NCI-H82 (cell line): ENCODE measurements around the gene SULF2.
A peak's percentile ranks its signal among the peaks of the same experiment; 100 is the strongest.

Experiments used
- DNase-seq: peaks from one replicate; lab custom pipeline; 2025; lab: John Stamatoyannopoulos, UW

The SULF2 gene

GRCh38 chr20:47761482-47762047 lies 23.7 kb downstream of the SULF2 start:
- DNase-seq, result peak; percentile 72

- DNase-seq, result no peak
Measured at GRCh38 chr20:47760686-47761481, 24.4 kb downstream of the SULF2 start.

- no peak for DNase-seq
Measured at GRCh38 chr20:47758517-47759450, 26.5 kb downstream of the SULF2 start.

- DNase-seq, result peak; percentile 39
Measured at GRCh38 chr20:47757145-47758035, 27.9 kb downstream of the SULF2 start.

GRCh38 chr20:47754946-47755652 lies 30.2 kb downstream of the SULF2 start:
- DNase-seq, result no peak

GRCh38 chr20:47754388-47754715 lies 30.9 kb downstream of the SULF2 start:
- DNase-seq, result peak; percentile 28

GRCh38 chr20:47753576-47754387 lies 31.5 kb downstream of the SULF2 start:
- peak; percentile 85 for DNase-seq

- no peak for DNase-seq
Measured at GRCh38 chr20:47751449-47751848, 33.8 kb downstream of the SULF2 start.

- DNase-seq, result peak; percentile 78
Measured at GRCh38 chr20:47749339-47749738, 35.9 kb downstream of the SULF2 start.

GRCh38 chr20:47748823-47749222 lies 36.5 kb downstream of the SULF2 start:
- DNase-seq, result peak; percentile 6

- DNase-seq, result no peak
Measured at GRCh38 chr20:47748069-47748468, 37.2 kb downstream of the SULF2 start.

GRCh38 chr20:47747669-47748031 lies 37.6 kb downstream of the SULF2 start:
- DNase-seq, result peak; percentile 41

- no peak for DNase-seq
Measured at GRCh38 chr20:47744803-47745202, 40.5 kb downstream of the SULF2 start.

GRCh38 chr20:47743671-47744070 lies 41.6 kb downstream of the SULF2 start:
- no peak for DNase-seq

GRCh38 chr20:47741669-47742608 lies 43.3 kb downstream of the SULF2 start:
- DNase-seq, result peak; percentile 87

- peak; percentile 69 for DNase-seq
Measured at GRCh38 chr20:47740862-47741184, 44.5 kb downstream of the SULF2 start.

GRCh38 chr20:47740121-47740861 lies 45.0 kb downstream of the SULF2 start:
- DNase-seq, result no peak

GRCh38 chr20:47737923-47738322 lies 47.4 kb downstream of the SULF2 start:
- DNase-seq, result no peak
